HS-5 (cell line): ENCODE measurements around the gene ARHGEF10L.

Experiments used
- DNase-seq: peaks from one replicate; pipeline ENCODE4 v3.0.0-alpha.2; 2012; ENCODE audit warnings: low read depth

Gene ARHGEF10L

DNA sequence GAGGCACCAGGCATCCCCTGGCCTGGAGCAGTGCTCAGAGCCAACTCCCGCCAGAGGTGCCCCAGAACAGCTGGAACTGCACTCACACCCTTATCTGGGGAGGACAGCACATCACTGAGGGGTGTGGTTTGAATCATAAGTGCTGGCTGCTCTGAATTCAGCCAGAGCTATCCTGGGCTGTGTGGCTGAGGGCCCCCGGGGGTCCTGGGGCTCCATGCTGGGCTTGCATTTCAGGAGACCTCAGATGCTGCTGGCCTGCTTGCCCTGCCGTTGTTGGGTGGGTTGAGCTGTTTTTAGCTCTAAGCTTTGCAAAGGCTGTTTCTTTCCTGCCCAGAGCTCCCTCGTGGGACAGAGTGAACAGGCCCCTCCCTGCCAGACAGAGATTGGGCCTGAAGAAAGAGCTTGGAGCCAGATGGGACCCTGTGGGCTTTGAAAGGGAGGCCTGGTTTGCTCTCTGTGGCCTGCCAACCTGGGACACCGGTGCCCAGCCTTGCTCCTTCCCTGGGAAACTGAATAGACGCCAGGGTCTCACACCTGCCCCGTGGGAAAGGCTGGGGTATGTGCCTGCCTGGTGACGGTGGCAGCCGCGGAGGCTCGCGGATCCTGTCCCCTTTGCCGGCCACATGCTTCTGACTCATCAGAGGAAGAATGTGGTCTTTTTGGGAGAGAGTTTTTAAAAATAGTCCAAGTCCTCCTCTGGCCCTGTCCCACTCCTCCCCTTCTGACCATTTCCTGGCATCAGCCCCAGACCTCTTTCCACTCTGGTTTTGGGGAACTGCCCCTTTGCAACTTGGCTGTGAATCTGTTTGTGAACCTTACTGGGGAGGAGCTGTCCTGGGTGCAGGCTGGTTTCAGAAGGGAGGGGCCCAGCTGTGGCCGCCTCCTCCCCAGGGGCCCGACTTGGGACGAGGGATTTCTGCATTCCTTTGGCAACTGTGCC, 30.0 kb downstream of the ARHGEF10L start:
- peak; percentile 66 for DNase-seq

DNA sequence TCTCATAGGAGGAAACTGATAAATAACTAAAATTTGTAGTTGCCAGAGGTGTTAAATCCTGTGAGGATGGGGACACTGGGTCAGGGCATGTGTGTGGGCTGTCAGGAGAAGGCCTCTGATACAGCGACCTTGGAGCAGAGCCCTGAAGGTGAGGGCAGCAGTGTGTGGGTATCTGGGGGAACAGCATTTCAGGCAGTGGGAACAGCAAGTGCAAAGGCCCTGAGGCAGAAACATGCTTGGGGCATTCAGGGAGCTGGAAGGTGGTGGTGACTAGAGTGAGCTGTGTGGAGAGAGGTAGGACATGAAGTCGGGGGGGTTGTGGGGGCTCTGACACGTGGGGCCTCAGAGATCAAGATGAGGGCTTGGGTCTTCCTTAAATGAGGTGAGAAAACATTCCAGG, 30.7 kb downstream of the ARHGEF10L start:
- DNase-seq, result no peak

DNA sequence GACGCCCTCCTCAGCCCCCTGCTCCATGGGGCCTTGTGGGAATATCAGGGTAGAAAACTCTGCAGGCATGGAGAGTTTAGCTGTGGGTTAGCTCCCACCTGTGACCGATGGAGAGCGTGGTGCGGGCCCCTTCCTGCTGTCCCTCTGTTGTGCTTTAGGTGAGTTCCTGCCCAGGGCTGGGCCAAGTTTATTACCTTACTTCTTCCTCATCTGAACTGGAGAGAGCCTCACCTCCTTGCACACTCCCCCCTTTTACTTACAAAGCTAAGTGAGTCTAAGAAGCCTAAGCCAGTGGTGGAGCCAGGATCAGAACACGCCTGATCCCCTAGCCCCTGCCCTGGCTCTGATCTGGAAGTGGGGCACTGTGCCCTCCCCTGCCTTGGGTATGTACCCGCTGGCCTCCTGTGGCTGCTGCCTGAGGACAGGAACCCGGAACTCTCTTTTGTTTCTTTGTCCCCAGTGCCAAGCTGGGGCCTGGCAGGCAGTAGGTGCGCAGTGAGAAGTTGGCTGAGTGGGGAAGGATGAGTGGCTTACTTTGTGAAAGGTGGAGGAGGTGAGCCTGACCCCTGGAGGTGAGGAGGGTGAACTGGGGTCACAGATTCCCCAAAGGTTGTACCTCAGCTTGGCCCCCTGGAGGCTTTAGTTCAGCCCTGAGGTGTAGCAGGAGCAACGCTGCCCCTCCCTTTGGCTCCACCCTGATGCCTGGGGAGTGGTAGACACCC, 32.9 kb downstream of the ARHGEF10L start:
- no peak for DNase-seq

DNA sequence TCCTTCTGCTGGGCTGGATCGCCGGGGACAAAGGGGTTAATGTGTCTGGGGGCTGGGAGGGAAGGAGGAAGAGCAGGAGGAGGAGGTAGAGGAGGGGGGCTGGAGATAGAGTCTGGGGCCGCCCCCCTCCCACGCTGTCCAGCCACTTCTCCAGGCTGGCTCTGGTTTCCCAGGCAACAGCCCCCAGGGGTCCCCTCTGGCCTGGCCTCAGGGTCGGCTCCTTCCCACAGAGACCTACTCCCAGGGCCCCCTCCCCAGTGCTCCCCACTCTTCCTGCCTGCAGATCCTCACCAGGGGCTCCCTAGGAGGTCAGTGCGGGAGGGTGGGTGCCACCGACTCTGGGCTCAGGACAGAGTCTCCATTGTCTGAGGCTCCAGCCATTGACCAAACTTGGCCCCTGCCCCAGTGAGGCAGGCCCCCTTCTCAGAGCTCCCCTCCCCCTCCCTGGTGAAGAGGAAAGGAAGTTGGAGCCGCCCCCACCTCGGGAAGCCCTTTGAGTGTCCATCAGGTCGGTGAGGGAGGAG, 34.1 kb downstream of the ARHGEF10L start:
- no peak for DNase-seq

DNA sequence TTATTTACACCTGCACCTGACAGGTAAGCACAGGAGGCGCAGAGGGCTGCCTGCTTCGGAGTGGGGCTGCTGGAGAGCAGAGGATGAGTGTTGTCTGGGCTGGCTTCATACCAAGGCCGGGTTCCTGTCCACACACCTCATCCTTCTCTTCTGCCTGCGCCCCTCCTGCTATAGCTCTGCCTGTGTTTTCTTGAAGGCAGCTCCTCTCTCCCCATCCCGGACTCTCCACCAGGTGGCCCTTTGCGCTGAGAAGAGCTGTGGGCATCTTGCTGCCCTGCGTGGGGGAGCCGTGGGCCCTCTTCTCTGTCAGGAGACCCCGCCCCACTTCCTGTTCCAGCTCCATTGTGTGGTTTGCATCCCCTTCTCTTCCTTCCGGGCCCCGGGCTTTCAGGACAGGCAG, 35.0 kb downstream of the ARHGEF10L start:
- no peak for DNase-seq

DNA sequence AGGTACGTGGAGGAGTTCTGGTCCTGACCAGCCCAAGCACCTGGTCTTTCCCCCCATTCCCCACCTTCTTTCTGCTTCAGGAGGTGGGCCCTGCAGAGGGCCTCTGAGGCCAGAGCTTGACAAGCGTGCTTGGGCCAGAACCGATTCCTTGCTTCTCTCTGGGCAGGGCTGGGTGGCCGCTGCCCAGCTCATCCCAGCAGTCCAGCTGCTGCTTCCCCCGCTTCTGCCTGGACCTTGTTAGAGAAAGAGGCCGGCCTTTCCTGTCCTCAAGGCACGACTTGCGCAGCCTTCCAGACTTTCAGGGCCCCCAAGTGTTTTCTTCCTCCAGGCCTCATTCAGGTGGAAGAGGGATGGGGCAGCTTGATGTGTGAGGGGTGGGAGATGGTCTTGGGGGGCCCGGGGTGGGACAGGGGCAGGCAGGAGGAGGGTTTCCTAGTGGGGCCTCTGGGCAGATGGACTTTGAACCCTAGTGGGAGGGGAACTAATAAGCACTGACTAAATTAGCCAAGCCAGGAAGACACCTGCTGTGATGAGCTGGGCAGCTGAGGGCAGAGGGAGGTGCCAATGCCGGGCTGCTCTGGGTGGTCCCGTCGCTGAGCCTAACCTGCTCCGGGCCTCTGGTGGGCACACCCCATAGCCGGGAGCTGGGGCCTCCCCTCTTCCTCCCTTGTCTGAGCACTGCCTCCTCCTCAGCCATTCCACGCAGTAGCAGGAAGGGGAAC, 36.5 kb downstream of the ARHGEF10L start:
- DNase-seq, result no peak

DNA sequence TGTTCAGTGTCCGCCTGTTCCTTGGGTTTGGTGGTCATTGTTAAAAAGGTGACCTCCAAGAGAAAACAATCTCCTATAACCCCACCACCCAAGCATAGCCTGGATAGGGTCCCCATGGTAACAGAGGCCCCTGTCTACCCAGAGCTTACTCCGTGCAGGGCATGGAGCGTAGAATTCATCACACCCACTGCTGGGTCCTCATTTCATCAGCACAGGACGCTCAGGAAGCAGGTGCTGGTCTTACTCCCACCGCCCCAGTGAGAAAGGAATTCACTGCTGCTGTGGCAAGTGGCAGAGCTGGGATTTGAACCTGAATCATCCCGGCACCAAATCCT, 37.0 kb downstream of the ARHGEF10L start:
- no peak for DNase-seq

DNA sequence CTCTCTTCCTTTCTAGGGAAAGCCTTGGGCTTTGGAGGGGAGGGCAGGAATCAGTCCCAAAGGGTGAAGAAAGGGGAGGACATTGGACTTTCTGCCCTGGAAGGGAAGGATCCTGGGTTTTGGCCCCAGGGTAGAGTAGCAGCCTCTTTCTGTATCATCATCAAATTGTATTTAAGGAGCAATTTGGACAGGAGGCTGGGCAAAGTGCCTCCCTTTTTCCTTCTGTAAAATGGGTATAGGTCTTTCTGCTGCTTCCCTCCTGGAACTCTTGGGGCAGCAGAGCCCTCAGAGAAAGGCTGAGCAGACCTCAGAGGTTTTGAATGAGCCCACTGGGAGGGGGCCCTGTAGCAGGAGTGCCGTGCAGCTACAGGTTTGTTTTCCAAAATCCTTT, 38.4 kb downstream of the ARHGEF10L start:
- no peak for DNase-seq

DNA sequence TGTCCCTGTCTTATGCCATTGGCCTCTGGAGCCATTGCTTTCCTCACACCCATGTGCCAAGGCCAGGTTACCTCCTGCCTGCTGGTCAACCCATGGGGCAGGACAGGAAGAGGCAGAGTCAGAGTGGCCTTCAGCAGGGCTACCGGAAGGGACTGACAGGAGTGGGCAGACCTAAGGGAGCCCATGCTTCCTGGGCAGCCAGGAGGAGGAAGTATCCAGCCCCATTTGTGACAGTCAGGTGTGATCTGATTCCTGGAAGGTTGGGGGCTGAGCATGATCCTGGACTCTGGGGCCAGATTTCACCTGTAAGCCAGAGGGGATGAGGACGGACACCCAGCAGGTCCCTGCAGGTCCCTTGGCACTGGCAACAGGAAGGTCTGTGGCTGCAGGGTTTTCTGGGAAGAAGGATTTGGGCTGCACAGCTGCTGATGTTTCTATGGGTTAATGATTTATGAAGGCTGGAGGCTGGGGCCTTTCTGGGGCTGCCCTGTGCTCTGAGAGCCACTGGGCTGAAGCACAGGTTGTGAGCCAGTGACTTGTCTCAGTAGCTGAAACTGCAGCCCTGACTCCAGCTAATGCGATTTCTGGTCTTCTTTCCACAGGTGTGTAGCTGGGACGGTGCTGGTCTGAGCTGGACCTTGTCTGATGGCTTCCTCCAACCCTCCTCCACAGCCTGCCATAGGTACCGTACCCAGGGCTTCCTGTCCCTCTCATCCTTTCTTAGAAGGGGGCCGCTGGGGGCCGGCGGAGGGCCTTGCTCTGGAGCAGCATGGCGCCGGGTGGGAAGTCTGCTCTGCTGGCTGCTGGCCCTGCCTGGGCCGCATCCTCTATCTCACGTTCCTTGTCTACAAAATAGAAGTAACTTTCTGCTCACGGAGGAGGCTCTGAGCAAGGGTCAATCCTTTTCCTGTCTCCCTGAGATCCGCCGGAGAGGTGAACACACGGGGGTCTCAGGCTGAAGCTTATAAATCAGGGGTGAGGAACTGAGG, 40.7 kb downstream of the ARHGEF10L start:
- no peak for DNase-seq

DNA sequence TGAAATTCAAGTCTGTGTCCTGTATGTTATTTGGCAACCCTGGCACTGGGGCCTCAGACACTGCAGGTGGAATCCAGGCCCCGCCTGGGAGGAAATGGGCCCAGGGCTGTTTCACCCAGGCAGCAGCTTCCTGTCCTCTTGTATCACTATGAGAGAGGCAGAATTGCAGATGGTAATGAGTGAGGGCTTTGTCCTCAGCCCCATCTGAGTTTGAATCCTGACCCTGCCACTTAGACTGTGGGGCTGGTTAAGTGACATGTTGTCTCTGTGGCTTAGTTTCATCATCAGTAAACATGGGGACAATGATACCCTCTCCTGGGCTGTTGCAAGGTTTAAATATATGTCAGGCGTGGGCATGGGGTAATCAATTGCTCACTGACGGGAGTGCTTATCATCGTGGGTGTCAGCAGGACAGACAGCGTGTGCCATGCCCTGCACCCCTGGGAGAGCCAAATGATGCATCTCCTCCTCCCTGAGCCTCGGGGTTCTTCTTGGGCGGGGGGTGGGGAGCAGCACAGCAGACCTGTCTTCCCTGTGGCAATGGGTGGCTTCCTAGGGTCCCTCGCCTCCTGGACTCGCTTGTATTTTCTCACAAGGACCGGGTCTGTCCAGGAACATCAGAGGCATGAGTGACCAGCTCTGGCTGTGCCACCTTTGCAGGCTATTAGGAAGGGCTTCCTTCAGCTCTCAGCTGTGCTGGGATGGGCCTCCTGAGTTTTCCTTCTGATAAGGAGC, 42.1 kb downstream of the ARHGEF10L start:
- DNase-seq, result no peak

DNA sequence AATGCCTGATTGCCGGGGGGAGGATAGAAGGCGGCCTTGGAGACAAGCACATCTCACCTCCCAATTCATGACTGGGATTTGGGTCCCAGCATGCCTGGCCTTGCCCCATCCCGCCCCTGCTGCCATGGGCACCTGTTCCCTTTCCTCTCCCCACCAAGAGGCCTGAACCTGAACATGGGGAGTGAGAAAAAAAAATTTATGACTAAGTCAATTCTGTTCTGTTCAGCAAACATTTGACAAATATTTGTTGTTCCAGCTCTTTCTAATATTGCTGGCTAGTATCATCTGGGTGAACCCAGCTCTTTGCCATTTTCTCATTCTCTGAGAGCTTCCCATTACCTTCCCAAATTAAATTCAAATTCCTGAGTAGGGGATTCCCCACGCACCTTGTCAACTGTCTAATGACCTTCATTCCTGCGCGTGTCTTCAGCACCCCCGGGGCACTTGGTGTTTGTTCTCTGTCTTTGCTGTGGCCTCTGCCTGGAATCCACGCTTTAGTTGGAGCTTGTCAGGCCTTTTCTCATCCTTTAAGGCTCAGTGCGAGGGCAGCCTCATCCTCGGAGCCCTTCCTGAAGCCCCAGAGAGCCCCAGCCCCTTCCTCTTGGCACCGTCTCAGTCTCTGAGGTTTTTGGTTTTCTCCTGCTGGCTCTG, 42.8 kb downstream of the ARHGEF10L start:
- DNase-seq, result no peak

DNA sequence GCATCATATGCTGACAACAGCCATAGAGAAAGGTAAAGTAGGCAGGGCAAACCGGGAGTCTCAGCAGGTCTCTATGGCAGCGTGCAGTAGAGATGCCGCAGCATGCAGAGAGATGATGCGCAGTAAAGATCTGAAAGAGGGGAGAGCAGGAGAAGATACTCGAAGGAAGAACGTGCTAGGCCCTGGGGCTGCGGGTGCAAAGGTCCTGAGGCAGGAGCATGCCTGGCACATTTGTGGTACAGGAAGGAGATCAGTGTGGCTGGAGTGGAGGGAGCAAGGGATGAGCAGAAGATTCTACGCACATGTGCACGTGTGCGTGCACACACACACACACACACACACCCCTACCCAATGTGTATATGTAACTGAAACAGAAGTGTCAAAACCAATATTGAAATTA, 45.0 kb downstream of the ARHGEF10L start:
- DNase-seq, result no peak

DNA sequence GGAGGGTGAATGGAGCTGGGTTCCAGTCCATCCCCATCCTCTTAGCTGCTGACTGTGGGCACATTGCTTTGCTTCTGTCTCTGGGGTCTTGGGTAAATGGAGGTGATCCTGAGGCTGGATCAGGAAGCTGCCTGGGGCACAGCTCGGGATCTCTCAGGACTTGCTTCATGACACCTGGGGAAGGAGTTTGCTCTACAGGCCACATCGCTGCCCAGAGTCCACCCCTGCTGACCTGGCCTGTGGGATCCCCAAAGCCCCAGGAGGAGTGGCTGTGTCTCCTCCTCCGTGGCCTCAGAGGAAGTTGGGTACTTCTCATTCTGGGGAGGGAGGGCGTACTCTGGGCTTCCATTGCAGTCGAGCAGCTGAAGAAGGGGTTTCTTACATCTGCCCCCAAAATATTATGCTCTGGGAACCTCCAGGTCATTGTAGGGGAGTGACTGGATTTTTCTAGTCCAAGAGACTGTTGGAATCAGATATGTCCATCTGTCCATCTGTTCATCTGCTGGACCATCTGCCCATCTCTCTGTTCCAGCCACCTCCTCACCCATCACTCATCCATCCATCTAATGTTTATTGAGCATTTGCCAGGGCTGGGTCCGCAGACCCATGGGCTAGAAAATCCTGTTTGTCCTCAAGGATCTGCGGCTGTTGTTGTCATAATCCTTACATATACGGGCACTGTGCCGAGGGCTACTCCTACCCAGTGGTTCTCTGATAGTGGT, 45.9 kb downstream of the ARHGEF10L start:
- DNase-seq, result no peak

DNA sequence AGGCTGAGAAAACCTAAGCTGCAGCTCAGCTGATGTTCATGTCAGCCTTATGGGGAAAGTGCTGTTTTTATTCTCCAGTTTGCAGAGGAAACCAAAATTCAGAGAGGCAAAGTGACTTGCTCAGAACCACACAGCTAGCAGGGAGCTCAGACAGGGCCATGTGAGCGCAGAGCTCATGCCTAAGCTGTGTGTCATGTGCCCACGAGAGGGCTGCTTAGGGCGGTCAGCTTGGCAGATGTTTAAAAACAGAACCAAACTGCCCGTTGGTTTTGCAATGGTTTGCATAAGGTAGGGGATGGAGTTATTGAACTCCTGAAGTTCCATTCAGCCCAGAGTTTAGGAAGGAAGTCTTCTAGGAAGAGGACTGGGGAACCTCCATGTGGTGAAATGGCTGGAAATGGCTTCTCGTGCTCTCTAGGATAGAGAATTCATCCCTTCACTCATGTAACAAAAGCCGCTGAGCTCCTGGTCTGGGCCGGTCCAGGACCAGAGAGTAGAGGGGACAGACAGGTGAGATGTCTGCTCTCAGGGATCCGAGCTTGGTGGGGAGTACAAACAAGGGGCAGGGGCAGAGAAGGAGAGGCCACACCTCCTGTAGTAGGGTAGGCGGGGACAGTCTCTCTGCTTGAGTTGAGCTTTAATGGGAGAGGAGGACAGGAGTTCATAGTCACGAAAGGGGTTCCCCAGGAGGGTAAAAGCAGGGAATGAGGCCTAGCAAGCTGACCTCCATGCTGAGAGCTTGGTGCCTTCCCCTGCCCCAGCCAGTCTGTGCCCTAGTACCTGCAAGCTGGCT, 46.9 kb downstream of the ARHGEF10L start:
- peak; percentile 75 for DNase-seq

DNA sequence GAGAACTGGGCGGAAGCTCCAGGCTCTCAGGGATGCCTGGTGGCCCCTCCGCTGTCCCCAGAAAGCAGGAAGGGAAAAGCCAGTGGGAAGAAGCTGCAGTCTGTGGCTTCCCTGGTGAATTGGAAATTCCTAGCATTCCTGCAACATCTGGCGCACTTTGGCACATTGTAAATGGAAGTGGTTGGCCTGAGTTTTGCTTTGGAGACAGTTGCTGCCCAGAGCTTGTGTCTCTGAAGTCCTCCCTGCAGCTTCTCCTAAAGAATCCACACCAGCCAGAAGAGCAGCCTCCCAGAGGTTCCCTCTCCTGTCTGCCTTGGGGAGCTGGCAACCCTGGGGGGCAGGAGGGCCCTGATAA, 48.2 kb downstream of the ARHGEF10L start:
- peak; percentile 81 for DNase-seq

DNA sequence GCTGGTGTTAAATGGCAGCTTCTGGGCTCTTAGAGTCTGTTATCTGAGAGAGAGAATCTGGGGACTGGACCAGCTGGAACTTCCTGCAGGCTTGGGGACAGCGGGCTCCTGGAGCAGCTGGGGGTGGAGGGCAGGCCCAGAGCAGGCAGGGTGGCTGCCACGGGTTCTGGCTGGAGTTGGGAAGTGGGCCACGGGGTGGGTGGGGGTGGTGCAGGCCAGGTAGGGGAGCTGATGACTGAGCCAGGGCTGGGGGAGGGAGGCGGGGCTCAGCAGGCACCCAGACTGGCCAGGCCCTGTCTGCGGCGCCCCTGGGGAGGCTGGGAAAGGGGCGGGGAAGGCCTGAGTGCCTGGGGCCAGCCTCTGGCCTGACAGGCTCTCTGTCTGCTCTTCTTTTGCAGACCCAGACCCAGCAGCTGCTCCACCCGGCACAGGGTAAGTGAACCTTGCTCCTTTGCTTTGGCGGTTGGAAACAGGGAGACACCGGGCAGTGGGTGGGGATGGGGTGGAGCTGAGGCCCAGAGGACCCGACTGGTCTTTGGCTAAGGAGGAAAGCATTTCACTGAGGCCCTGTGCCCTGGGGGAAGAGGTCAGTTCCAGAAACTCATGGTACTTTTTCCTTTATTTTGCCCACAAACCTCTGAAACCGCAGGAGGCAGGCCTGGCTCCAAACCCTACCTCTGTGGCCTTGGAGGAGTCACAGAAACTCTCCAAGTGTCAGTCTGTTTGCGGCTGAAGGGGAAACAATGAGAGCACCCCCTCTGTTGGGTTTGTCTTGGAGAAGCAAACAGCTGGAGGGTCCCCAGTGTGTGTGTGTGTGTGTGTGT, 48.8 kb downstream of the ARHGEF10L start:
- no peak for DNase-seq

DNA sequence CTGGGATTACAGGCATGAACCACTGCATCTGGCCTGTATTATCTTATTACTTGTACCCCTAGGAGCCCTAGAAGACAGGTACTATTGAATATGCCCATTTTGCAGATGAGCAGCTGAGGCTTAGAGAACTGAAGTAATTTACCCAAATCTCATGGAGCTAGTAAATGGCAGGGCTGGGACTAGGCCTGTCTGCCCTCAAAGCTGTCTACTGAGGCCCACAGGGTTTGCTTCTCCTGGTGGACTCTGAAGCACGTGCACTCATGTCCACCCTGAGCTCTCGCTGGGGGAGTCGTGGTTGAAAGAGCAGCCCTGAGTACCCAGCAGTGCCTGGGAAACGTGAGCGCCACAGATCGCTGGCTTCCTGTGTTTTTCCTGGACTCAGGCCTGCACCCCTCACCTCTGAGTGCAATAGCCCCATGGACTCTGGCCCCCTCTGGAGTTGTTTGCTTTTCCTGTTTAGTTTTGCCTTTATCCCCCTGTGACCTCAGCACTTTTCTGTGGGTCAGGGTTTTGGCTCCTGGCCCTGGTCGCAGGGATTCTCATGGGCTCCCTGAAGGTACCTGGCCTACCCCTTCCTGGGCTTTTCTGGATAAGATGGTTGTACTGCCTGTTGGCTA, 52.4 kb downstream of the ARHGEF10L start:
- no peak for DNase-seq
